K562 (cell line): ENCODE results near the gene ACKR2. TPM values are rescaled to one million over a fixed set of nuclear protein-coding genes. Genes with fewer than 3 reads are reported as not detected.
"Not testable (repeated sequence)": the region's sequence is repeated elsewhere in the genome, so short reads cannot be mapped to it uniquely, and the experiment has no call there.

Source experiments
- GATA2 ChIP-seq: sonication (generic); formaldehyde crosslinking; IDR thresholded peaks from 2 replicates; pipeline ENCODE4 v1.4.0; 2020; ENCODE audit warnings: mild to moderate bottlenecking, missing genetic modification reagents
- KLF16 ChIP-seq: IDR thresholded peaks from 2 replicates; pipeline ENCODE4 v1.6.1; 2016; ENCODE audit warnings: antibody characterized with exemption
- MECOM ChIP-seq: fragments of 250-450 bp; sonication (Bioruptor Pico); IDR thresholded peaks from 2 replicates; pipeline ENCODE4 v1.8.0; 2022; ENCODE audit warnings: inconsistent platforms
- MEIS2 ChIP-seq: fragments of 450-650 bp; IDR thresholded peaks from 2 replicates; pipeline ENCODE4 v1.6.1; 2014; ENCODE audit warnings: mild to moderate bottlenecking; ENCODE audit not compliant: partially characterized antibody
- MTA1 ChIP-seq: fragments of 450-650 bp; IDR thresholded peaks from 2 replicates; pipeline ENCODE4 v1.6.1; 2017; ENCODE audit warnings: borderline replicate concordance
- MYNN ChIP-seq, 2 experiments: sonication (generic); formaldehyde crosslinking in 1 of 2; IDR thresholded peaks; 2 replicates each; pipeline versions ENCODE4 v1.5.0 to v1.6.1; 2016 to 2020; ENCODE audit warnings: antibody characterized with exemption in 1 of 2, missing genetic modification reagents in 1 of 2
- REST ChIP-seq, 2 experiments: fragments of 450-650 bp; formaldehyde crosslinking in 1 of 2; IDR thresholded peaks; 2 replicates each; pipeline versions ENCODE4 v1.4.0 to v1.6.1; 2014 to 2020; ENCODE audit warnings: mild to moderate bottlenecking in 2 of 2, borderline replicate concordance in 1 of 2, low read depth in 1 of 2
- RNF2 ChIP-seq: sonication (generic); IDR thresholded peaks from 2 replicates; pipeline ENCODE4 v1.6.1; 2016
- SMAD4 ChIP-seq: fragments of 250-450 bp; sonication (Bioruptor Pico); conservative IDR thresholded peaks from 2 replicates; pipeline ENCODE4 v1.8.0; 2021; ENCODE audit warnings: inconsistent platforms, mild to moderate bottlenecking, moderate library complexity
- SMARCE1 ChIP-seq: fragments of 450-650 bp; IDR thresholded peaks from 2 replicates; pipeline ENCODE4 v1.7.1; 2016; ENCODE audit warnings: mild to moderate bottlenecking
- TAL1 ChIP-seq: fragments of 450-650 bp; IDR thresholded peaks from 2 replicates; pipeline ENCODE4 v1.6.1; 2016; ENCODE audit warnings: mild to moderate bottlenecking
- TEAD1 ChIP-seq, 2 experiments: fragments of 450-650 bp in 1 of 2; sonication (generic) in 1 of 2; formaldehyde crosslinking; IDR thresholded peaks; 2 replicates each; pipeline versions ENCODE4 v1.4.0 to v1.8.0; 2020 to 2022; ENCODE audit warnings: mild to moderate bottlenecking in 2 of 2, missing genetic modification reagents in 1 of 2
- TOE1 ChIP-seq, 2 experiments: fragments of 450-650 bp in 1 of 2; sonication (generic) in 1 of 2; formaldehyde crosslinking in 1 of 2; IDR thresholded peaks; 2 replicates each; pipeline versions ENCODE4 v1.7.1 to v1.8.0; 2016 to 2022; ENCODE audit warnings: borderline replicate concordance in 2 of 2, mild to moderate bottlenecking in 2 of 2, antibody characterized with exemption in 1 of 2, inconsistent platforms in 1 of 2, low read depth in 1 of 2, missing genetic modification reagents in 1 of 2, moderate library complexity in 1 of 2
- ZFP1 ChIP-seq: fragments of 450-650 bp; formaldehyde crosslinking; IDR thresholded peaks from 2 replicates; pipeline ENCODE4 v1.4.0; 2020; ENCODE audit warnings: mild to moderate bottlenecking, mixed read lengths
- ZNF197 ChIP-seq: fragments of 200-800 bp; sonication (Bioruptor generic); IDR thresholded peaks from 2 replicates; pipeline ENCODE4 v1.6.1; 2016; ENCODE audit warnings: low read depth, missing genetic modification characterization, missing compliant biosample characterization
- ZNF639 ChIP-seq, 2 experiments: fragments of 200-800 bp in 1 of 2; sonication (Bioruptor generic) in 1 of 2; sonication (generic) in 1 of 2; formaldehyde crosslinking in 1 of 2; IDR thresholded peaks in 1 of 2; conservative IDR thresholded peaks in 1 of 2; 2 replicates each; pipeline versions ENCODE4 v1.5.0 to v1.6.1; 2016 to 2020; ENCODE audit warnings: missing compliant biosample characterization in 1 of 2, missing genetic modification characterization in 1 of 2, missing genetic modification reagents in 1 of 2
- polyA plus RNA-seq, 8 experiments: library from polyadenylated mRNA; depleted of rRNA in 4 of 8; stranded (reverse) in 5 of 8; unstranded in 3 of 8; fragments of >200 nt; fragmentation: Nextera tagmentation in 2 of 8; fragmentation: Illumina TruSeq in 1 of 8; extraction: Ambion mirVana in 2 of 8; extraction: Trizol in 1 of 8; gene quantifications; 2 replicates each; pipeline versions ENCODE4 v1.2.1 to v1.2.3, GENCODE V29; 2011 to 2014; ENCODE audit warnings: inconsistent platforms in 1 of 8, missing spikeins in 1 of 8
- total RNA-seq, 7 experiments: library from RNA; depleted of rRNA in 6 of 7; stranded (reverse); fragments of >200 nt in 6 of 7; fragmentation: Illumina TruSeq in 2 of 7; extraction: Trizol in 2 of 7; gene quantifications; 2 replicates each; pipeline versions ENCODE4 v1.2.1 to v1.2.3, GENCODE V29; 2011 to 2021; ENCODE audit warnings: low replicate concordance in 1 of 7

Gene ACKR2
- total and polyA plus RNA-seq, 9 of the 15 experiments (the other 6 are each of a cell fraction or from before 2014, with no cell fraction given) = 0.03 to 0.69 (median 0.25) TPM; not detected in 1

- TF ChIP-seq SMAD4 (peak; percentile 67; the same call in 1 of the 2 replicates), MYNN (IDR thresholded peaks at IDR 0.05) (0 out of 2 replicates have a peak, but pooled peaks have one; percentile 50), ZNF639 (CRISPR knock-in tag; conservative IDR thresholded peaks at IDR 0.05 in 1 of 2, IDR thresholded peaks at IDR 0.05 in 1 of 2) (peak in 1 of 2 experiments; percentile 68; a peak in 1 of 4 replicates), MEIS2 (peak; percentile 68), TAL1 (peak; percentile 37; the same call in 1 of the 2 replicates), REST (CRISPR knock-in tag; IDR thresholded peaks at IDR 0.05; ENCODE audit: low read depth) (0 out of 2 replicates have a peak, but pooled peaks have one; percentile 36), ZNF197 (CRISPR knock-in tag) (peak; percentile 61; the same call in 1 of the 2 replicates), RNF2 (peak; percentile 25; the same call in 1 of the 2 replicates), GATA2 (CRISPR knock-in tag) (0 out of 2 replicates have a peak, but pooled peaks have one; percentile 42), MECOM (CRISPR knock-in tag) (0 out of 2 replicates have a peak, but pooled peaks have one; percentile 42), TEAD1 (CRISPR knock-in tag; IDR thresholded peaks at IDR 0.05) (peak; percentile 29 to 59; a peak in 2 of 4 replicates), SMARCE1 (peak; percentile 92), ZFP1 (CRISPR knock-in tag) (peak; percentile 45; the same call in 1 of the 2 replicates), KLF16 (0 out of 2 replicates have a peak, but pooled peaks have one; percentile 41), TOE1 (CRISPR knock-in tag; IDR thresholded peaks at IDR 0.05; ENCODE audit: borderline replicate concordance, low read depth) (0 out of 2 replicates have a peak, but pooled peaks have one; percentile 29), MTA1 (peak; percentile 77; the same call in 1 of the 2 replicates)
- TF ChIP-seq MYNN (CRISPR knock-in tag; IDR thresholded peaks at IDR 0.05); REST (IDR thresholded peaks at IDR 0.05; ENCODE audit: borderline replicate concordance); TOE1 (IDR thresholded peaks at IDR 0.05; ENCODE audit: borderline replicate concordance): not testable (repeated sequence)
Measured at GRCh38 chr3:42811118-42811883, 2.1 kb downstream of the ACKR2 start (continued).
